GM23338 (cell line): ENCODE measurements around the gene SEMA5A. TPM values are rescaled to one million over a fixed set of nuclear protein-coding genes. Genes with fewer than 3 reads are reported as not detected.

Experiments
- CREB1 ChIP-seq: fragments of 250-450 bp; sonication (Bioruptor Pico); IDR thresholded peaks from 2 replicates; pipeline ENCODE4 v1.5.0; 2020; ENCODE audit warnings: low read depth, mild to moderate bottlenecking, moderate library complexity
- JUNB ChIP-seq: IDR thresholded peaks from one replicate; pipeline ENCODE4 v1.6.1; 2016; ENCODE audit warnings: antibody characterized with exemption; ENCODE audit not compliant: unreplicated experiment
- NANOG ChIP-seq: IDR thresholded peaks from 2 replicates; pipeline ENCODE4 v1.6.1; 2016; ENCODE audit warnings: antibody characterized with exemption, borderline replicate concordance
- POLR2AphosphoS5 ChIP-seq: IDR thresholded peaks from 2 replicates; pipeline ENCODE4 v1.6.1; 2016; ENCODE audit warnings: antibody characterized with exemption, low read depth
- polyA plus RNA-seq: library from polyadenylated mRNA; unstranded; fragments of >200 nt; fragmentation: Nextera tagmentation; extraction: Ambion mirVana; gene quantifications from 2 replicates; pipeline ENCODE4 v1.2.1, GENCODE V29; 2016
- total RNA-seq: library from RNA; depleted of rRNA; stranded (reverse); fragments of >200 nt; shearing (Covaris generic); gene quantifications from 2 replicates; pipeline ENCODE4 v1.2.3, GENCODE V29; 2014
- TF ChIP-seq, protein P1 (sequence below): fragments of 250-450 bp; sonication (Bioruptor Pico); IDR thresholded peaks from 2 replicates; pipeline ENCODE4 v1.5.0; 2020; ENCODE audit warnings: mild to moderate bottlenecking, moderate library complexity
- TF ChIP-seq, protein P2 (sequence below), 2 experiments: fragments of 200-600 bp in 1 of 2; sonication (generic) in 1 of 2; conservative IDR thresholded peaks; 2 replicates each; pipeline versions ENCODE4 v1.5.1 to v1.6.1; 2016 to 2017; ENCODE audit warnings: antibody characterized with exemption in 2 of 2, low read depth in 2 of 2, mild to moderate bottlenecking in 2 of 2, moderate library complexity in 1 of 2
- TF ChIP-seq, protein P3 (sequence below): IDR thresholded peaks from 2 replicates; pipeline ENCODE4 v1.6.1; 2016; ENCODE audit warnings: antibody characterized with exemption
- TF ChIP-seq, protein P4 (sequence below): IDR thresholded peaks from one replicate; pipeline ENCODE4 v1.6.1; 2018; ENCODE audit warnings: antibody characterized with exemption; ENCODE audit not compliant: unreplicated experiment

Gene SEMA5A
- total and polyA plus RNA-seq, 2 experiments from 2014 or later = 2.1 to 8.1 TPM

DNA sequence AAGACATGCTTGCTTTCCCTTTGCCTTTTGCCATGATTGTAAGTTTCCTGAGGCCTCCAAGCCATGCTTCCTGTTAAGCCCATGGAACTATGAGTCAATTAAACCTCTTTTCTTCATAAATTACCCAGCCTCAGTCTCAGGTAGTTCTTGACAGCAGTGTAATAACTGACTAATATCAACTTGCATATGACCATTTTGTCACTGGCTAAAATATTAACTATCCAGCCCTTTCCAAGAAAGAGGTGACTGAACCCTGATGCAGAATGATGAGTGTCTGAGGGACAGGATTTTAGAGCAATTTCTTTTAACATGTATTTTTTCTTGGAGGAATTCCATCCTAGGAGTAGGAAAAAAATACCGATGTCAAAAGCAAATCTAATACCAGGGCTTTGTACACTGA lies 266.1 kb downstream of the SEMA5A start (continued):
- TF ChIP-seq, protein P1, sequence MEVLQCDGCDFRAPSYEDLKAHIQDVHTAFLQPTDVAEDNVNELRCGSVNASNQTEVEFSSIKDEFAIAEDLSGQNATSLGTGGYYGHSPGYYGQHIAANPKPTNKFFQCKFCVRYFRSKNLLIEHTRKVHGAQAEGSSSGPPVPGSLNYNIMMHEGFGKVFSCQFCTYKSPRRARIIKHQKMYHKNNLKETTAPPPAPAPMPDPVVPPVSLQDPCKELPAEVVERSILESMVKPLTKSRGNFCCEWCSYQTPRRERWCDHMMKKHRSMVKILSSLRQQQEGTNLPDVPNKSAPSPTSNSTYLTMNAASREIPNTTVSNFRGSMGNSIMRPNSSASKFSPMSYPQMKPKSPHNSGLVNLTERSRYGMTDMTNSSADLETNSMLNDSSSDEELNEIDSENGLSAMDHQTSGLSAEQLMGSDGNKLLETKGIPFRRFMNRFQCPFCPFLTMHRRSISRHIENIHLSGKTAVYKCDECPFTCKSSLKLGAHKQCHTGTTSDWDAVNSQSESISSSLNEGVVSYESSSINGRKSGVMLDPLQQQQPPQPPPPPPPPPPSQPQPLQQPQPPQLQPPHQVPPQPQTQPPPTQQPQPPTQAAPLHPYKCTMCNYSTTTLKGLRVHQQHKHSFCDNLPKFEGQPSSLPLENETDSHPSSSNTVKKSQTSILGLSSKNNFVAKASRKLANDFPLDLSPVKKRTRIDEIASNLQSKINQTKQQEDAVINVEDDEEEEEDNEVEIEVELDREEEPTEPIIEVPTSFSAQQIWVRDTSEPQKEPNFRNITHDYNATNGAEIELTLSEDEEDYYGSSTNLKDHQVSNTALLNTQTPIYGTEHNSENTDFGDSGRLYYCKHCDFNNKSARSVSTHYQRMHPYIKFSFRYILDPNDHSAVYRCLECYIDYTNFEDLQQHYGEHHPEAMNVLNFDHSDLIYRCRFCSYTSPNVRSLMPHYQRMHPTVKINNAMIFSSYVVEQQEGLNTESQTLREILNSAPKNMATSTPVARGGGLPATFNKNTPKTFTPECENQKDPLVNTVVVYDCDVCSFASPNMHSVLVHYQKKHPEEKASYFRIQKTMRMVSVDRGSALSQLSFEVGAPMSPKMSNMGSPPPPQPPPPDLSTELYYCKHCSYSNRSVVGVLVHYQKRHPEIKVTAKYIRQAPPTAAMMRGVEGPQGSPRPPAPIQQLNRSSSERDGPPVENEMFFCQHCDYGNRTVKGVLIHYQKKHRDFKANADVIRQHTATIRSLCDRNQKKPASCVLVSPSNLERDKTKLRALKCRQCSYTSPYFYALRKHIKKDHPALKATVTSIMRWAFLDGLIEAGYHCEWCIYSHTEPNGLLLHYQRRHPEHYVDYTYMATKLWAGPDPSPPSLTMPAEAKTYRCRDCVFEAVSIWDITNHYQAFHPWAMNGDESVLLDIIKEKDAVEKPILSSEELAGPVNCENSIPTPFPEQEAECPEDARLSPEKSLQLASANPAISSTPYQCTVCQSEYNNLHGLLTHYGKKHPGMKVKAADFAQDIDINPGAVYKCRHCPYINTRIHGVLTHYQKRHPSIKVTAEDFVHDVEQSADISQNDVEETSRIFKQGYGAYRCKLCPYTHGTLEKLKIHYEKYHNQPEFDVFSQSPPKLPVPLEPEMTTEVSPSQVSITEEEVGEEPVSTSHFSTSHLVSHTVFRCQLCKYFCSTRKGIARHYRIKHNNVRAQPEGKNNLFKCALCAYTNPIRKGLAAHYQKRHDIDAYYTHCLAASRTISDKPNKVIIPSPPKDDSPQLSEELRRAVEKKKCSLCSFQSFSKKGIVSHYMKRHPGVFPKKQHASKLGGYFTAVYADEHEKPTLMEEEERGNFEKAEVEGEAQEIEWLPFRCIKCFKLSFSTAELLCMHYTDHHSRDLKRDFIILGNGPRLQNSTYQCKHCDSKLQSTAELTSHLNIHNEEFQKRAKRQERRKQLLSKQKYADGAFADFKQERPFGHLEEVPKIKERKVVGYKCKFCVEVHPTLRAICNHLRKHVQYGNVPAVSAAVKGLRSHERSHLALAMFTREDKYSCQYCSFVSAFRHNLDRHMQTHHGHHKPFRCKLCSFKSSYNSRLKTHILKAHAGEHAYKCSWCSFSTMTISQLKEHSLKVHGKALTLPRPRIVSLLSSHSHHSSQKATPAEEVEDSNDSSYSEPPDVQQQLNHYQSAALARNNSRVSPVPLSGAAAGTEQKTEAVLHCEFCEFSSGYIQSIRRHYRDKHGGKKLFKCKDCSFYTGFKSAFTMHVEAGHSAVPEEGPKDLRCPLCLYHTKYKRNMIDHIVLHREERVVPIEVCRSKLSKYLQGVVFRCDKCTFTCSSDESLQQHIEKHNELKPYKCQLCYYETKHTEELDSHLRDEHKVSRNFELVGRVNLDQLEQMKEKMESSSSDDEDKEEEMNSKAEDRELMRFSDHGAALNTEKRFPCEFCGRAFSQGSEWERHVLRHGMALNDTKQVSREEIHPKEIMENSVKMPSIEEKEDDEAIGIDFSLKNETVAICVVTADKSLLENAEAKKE (CRISPR knock-in tag) = no peak
- TF ChIP-seq, protein P2, sequence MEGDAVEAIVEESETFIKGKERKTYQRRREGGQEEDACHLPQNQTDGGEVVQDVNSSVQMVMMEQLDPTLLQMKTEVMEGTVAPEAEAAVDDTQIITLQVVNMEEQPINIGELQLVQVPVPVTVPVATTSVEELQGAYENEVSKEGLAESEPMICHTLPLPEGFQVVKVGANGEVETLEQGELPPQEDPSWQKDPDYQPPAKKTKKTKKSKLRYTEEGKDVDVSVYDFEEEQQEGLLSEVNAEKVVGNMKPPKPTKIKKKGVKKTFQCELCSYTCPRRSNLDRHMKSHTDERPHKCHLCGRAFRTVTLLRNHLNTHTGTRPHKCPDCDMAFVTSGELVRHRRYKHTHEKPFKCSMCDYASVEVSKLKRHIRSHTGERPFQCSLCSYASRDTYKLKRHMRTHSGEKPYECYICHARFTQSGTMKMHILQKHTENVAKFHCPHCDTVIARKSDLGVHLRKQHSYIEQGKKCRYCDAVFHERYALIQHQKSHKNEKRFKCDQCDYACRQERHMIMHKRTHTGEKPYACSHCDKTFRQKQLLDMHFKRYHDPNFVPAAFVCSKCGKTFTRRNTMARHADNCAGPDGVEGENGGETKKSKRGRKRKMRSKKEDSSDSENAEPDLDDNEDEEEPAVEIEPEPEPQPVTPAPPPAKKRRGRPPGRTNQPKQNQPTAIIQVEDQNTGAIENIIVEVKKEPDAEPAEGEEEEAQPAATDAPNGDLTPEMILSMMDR (conservative IDR thresholded peaks at IDR 0.05; ENCODE audit: low read depth in 2 of 2) = no peak
- no peak for TF ChIP-seq CREB1 (CRISPR knock-in tag)
- no peak for TF ChIP-seq JUNB
- TF ChIP-seq, protein P3, sequence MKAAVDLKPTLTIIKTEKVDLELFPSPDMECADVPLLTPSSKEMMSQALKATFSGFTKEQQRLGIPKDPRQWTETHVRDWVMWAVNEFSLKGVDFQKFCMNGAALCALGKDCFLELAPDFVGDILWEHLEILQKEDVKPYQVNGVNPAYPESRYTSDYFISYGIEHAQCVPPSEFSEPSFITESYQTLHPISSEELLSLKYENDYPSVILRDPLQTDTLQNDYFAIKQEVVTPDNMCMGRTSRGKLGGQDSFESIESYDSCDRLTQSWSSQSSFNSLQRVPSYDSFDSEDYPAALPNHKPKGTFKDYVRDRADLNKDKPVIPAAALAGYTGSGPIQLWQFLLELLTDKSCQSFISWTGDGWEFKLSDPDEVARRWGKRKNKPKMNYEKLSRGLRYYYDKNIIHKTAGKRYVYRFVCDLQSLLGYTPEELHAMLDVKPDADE = no peak
- TF ChIP-seq POLR2AphosphoS5 = no peak
- TF ChIP-seq, protein P4, sequence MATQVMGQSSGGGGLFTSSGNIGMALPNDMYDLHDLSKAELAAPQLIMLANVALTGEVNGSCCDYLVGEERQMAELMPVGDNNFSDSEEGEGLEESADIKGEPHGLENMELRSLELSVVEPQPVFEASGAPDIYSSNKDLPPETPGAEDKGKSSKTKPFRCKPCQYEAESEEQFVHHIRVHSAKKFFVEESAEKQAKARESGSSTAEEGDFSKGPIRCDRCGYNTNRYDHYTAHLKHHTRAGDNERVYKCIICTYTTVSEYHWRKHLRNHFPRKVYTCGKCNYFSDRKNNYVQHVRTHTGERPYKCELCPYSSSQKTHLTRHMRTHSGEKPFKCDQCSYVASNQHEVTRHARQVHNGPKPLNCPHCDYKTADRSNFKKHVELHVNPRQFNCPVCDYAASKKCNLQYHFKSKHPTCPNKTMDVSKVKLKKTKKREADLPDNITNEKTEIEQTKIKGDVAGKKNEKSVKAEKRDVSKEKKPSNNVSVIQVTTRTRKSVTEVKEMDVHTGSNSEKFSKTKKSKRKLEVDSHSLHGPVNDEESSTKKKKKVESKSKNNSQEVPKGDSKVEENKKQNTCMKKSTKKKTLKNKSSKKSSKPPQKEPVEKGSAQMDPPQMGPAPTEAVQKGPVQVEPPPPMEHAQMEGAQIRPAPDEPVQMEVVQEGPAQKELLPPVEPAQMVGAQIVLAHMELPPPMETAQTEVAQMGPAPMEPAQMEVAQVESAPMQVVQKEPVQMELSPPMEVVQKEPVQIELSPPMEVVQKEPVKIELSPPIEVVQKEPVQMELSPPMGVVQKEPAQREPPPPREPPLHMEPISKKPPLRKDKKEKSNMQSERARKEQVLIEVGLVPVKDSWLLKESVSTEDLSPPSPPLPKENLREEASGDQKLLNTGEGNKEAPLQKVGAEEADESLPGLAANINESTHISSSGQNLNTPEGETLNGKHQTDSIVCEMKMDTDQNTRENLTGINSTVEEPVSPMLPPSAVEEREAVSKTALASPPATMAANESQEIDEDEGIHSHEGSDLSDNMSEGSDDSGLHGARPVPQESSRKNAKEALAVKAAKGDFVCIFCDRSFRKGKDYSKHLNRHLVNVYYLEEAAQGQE = no peak
- no peak for TF ChIP-seq NANOG
